ENCODE measurements around the gene CAPN9.

GRCh38 chr1:230800891-230801840 lies 54.0 kb downstream of the CAPN9 start:
- TF ChIP-seq GATA3 (IDR thresholded peaks at IDR 0.05; ENCODE audit: low read depth, low read length) (no peak), GATA2 (IDR thresholded peaks at IDR 0.05; ENCODE audit: low read depth, low read length) (no peak)
